GM12878 (cell line): ENCODE results near the gene CD48. TPM values are rescaled to one million over a fixed set of nuclear protein-coding genes. Genes with fewer than 3 reads are reported as not detected.

Source experiments
- ASH2L ChIP-seq: fragments of 300-600, 200-600 bp; sonication (generic); IDR thresholded peaks from 2 replicates; pipeline ENCODE4 v1.6.1; 2017; ENCODE audit warnings: low read depth, mild to moderate bottlenecking, borderline replicate concordance
- ATF7 ChIP-seq: fragments of 450-650 bp; IDR thresholded peaks from 2 replicates; pipeline ENCODE4 v1.6.1; 2016; ENCODE audit warnings: low read depth, mild to moderate bottlenecking
- BHLHE40 ChIP-seq, 2 experiments: fragments of 450-650 bp in 1 of 2; IDR thresholded peaks; 2 replicates each; pipeline ENCODE4 v1.6.1; 2011 to 2017; ENCODE audit warnings: low read depth in 2 of 2, borderline replicate concordance in 1 of 2, improper control_type of control experiment in 1 of 2, low read length in 1 of 2, mild to moderate bottlenecking in 1 of 2
- CREB1 ChIP-seq: IDR thresholded peaks from 2 replicates; pipeline ENCODE4 v1.6.1; 2012; ENCODE audit warnings: low read depth, mild to moderate bottlenecking, inconsistent platforms
- DPF2 ChIP-seq: fragments of 450-650 bp; IDR thresholded peaks from 2 replicates; pipeline ENCODE4 v1.6.1; 2017; ENCODE audit warnings: mild to moderate bottlenecking
- FOXK2 ChIP-seq: fragments of 450-650 bp; IDR thresholded peaks from 2 replicates; pipeline ENCODE4 v1.6.1; 2017; ENCODE audit warnings: mild to moderate bottlenecking, moderate library complexity
- HDGF ChIP-seq: fragments of 450-650 bp; IDR thresholded peaks from 2 replicates; pipeline ENCODE4 v1.6.1; 2016; ENCODE audit warnings: antibody characterized with exemption
- JUNB ChIP-seq: IDR thresholded peaks from 2 replicates; pipeline ENCODE4 v1.6.1; 2016; ENCODE audit warnings: antibody characterized with exemption, mild to moderate bottlenecking
- NR2C2 ChIP-seq: IDR thresholded peaks from 2 replicates; pipeline ENCODE4 v1.6.1; 2011; ENCODE audit warnings: borderline replicate concordance, low read depth; ENCODE audit not compliant: control insufficient read depth, insufficient read length
- NR2F1 ChIP-seq: fragments of 450-650 bp; conservative IDR thresholded peaks from 2 replicates; pipeline ENCODE4 v1.6.1; 2017; ENCODE audit warnings: mild to moderate bottlenecking
- PAX8 ChIP-seq: fragments of 450-650 bp; IDR thresholded peaks from 2 replicates; pipeline ENCODE4 v1.6.1; 2017; ENCODE audit warnings: mild to moderate bottlenecking, moderate library complexity
- POLR2AphosphoS2 ChIP-seq: IDR thresholded peaks from 2 replicates; pipeline ENCODE4 v1.6.1; 2011; ENCODE audit warnings: low read depth, mild to moderate bottlenecking, low read length, improper control_type of control experiment, moderate library complexity
- RUNX3 ChIP-seq: IDR thresholded peaks from 2 replicates; pipeline ENCODE4 v1.6.1; 2012; ENCODE audit warnings: low read length, inconsistent platforms
- SRF ChIP-seq, 2 experiments: IDR thresholded peaks; 2 replicates each; pipeline ENCODE4 v1.6.1; 2011; ENCODE audit warnings: low read depth in 2 of 2, low read length in 2 of 2, mild to moderate bottlenecking in 1 of 2, moderate library complexity in 1 of 2
- TCF3 ChIP-seq: IDR thresholded peaks from 2 replicates; pipeline ENCODE4 v1.6.1; 2012; ENCODE audit warnings: low read depth, mild to moderate bottlenecking, low read length, borderline replicate concordance; ENCODE audit not compliant: insufficient read depth
- YBX1 ChIP-seq: fragments of 450-650 bp; IDR thresholded peaks from 2 replicates; pipeline ENCODE4 v1.6.1; 2016; ENCODE audit warnings: antibody characterized with exemption
- YY1 ChIP-seq: IDR thresholded peaks from 2 replicates; pipeline ENCODE4 v1.6.1; 2011; ENCODE audit warnings: low read depth, mild to moderate bottlenecking, low read length
- ZNF207 ChIP-seq: fragments of 450-650 bp; IDR thresholded peaks from 2 replicates; pipeline ENCODE4 v1.6.1; 2014; ENCODE audit warnings: antibody characterized with exemption, mild to moderate bottlenecking, borderline replicate concordance
- ZNF24 ChIP-seq: fragments of 450-650 bp; IDR thresholded peaks from 2 replicates; pipeline ENCODE4 v1.6.1; 2017; ENCODE audit warnings: antibody characterized with exemption, mild to moderate bottlenecking
- ZNF592 ChIP-seq: fragments of 450-650 bp; IDR thresholded peaks from 2 replicates; pipeline ENCODE4 v1.6.1; 2017; ENCODE audit warnings: mild to moderate bottlenecking, moderate library complexity
- ZNF622 ChIP-seq: fragments of 450-650 bp; IDR thresholded peaks from 2 replicates; pipeline ENCODE4 v1.6.1; 2017; ENCODE audit warnings: mild to moderate bottlenecking, inconsistent platforms
- ZNF687 ChIP-seq: fragments of 450-650 bp; IDR thresholded peaks from 2 replicates; pipeline ENCODE4 v1.6.1; 2017; ENCODE audit warnings: mild to moderate bottlenecking, moderate library complexity
- polyA plus RNA-seq, 11 experiments: library from polyadenylated mRNA; depleted of rRNA in 4 of 11; unstranded in 6 of 11; stranded (reverse) in 5 of 11; fragments of >200 nt; fragmentation: Nextera tagmentation in 4 of 11; fragmentation: Illumina TruSeq in 1 of 11; extraction: Ambion mirVana in 4 of 11; extraction: Trizol in 1 of 11; gene quantifications; 1 replicate in 1 of 11; 2 replicates in 10 of 11; pipeline versions ENCODE4 v1.2.1 to v1.2.3, GENCODE V29; 2011 to 2016; ENCODE audit warnings: inconsistent platforms in 2 of 11, missing spikeins in 2 of 11, low read depth in 1 of 11
- total RNA-seq, 4 experiments: library from RNA; depleted of rRNA in 3 of 4; stranded (reverse); fragments of >200 nt in 3 of 4; fragmentation: Illumina TruSeq in 1 of 4; extraction: Trizol in 1 of 4; gene quantifications; 2 replicates each; pipeline versions ENCODE4 v1.2.1 to v1.2.3, GENCODE V29; 2013 to 2021

Gene CD48
- total and polyA plus RNA-seq, 10 of the 15 experiments (the other 5 are each of a cell fraction or from before 2014, with no cell fraction given), result 302 to 1,315 (median 430) TPM

- TF ChIP-seq ZNF592 (no peak), HDGF (peak; percentile 74; the same call in 1 of the 2 replicates), YBX1 (0 out of 2 replicates have a peak, but pooled peaks have one; percentile 38), TCF3 (no peak), ATF7 (peak; percentile 95), CREB1 (peak; percentile 42; the same call in 1 of the 2 replicates), PAX8 (peak; percentile 52; the same call in 1 of the 2 replicates), ZNF24 (no peak), BHLHE40 (IDR thresholded peaks at IDR 0.05; ENCODE audit: borderline replicate concordance in 1 of 2, low read depth in 2 of 2, low read length in 1 of 2) (peak in 1 of 2 experiments; percentile 32; a peak in 1 of 4 replicates), ZNF207 (no peak), ZNF622 (no peak), DPF2 (peak; percentile 23; the same call in 1 of the 2 replicates), POLR2AphosphoS2 (peak; percentile 88; the same call in 1 of the 2 replicates), SRF (IDR thresholded peaks at IDR 0.05; ENCODE audit: low read depth in 2 of 2, low read length in 2 of 2) (no peak), JUNB (peak; percentile 31; the same call in 1 of the 2 replicates), NR2F1 (no peak), YY1 (peak; percentile 89), RUNX3 (peak; percentile 84), NR2C2 (no peak), FOXK2 (no peak), ZNF687 (0 out of 2 replicates have a peak, but pooled peaks have one; percentile 23), ASH2L (no peak)
Observed at GRCh38 chr1:160641323-160642280, 70.0 kb downstream of the CD48 start (continued).
